WTC11 (cell line): ENCODE measurements around the gene DAPK1.

Experiments used
- STAT6 ChIP-seq: sonication (generic); formaldehyde crosslinking; conservative IDR thresholded peaks from 2 replicates; pipeline ENCODE4 v1.8.1; 2023; ENCODE audit warnings: mild to moderate bottlenecking, low read depth, missing genetic modification reagents, moderate library complexity
- TF ChIP-seq, protein P1 (sequence below): fragments of 200-600 bp; IDR thresholded peaks from 2 replicates; pipeline ENCODE4 v1.8.0; 2022; ENCODE audit warnings: antibody characterized with exemption

GRCh38 chr9:87594662-87595061 is 97.0 kb downstream of the DAPK1 start:
- no peak for TF ChIP-seq STAT6 (CRISPR knock-in tag)
- TF ChIP-seq, protein P1, sequence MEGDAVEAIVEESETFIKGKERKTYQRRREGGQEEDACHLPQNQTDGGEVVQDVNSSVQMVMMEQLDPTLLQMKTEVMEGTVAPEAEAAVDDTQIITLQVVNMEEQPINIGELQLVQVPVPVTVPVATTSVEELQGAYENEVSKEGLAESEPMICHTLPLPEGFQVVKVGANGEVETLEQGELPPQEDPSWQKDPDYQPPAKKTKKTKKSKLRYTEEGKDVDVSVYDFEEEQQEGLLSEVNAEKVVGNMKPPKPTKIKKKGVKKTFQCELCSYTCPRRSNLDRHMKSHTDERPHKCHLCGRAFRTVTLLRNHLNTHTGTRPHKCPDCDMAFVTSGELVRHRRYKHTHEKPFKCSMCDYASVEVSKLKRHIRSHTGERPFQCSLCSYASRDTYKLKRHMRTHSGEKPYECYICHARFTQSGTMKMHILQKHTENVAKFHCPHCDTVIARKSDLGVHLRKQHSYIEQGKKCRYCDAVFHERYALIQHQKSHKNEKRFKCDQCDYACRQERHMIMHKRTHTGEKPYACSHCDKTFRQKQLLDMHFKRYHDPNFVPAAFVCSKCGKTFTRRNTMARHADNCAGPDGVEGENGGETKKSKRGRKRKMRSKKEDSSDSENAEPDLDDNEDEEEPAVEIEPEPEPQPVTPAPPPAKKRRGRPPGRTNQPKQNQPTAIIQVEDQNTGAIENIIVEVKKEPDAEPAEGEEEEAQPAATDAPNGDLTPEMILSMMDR = no peak
